NCI-H345 treated with DMSO at 0.1 percent for 48 hours (cell line): ENCODE data around the gene CYB5A.
A peak's percentile ranks its signal among the peaks of the same experiment; 100 is the strongest.
"Not testable (repeated sequence)": the region's sequence is repeated elsewhere in the genome, so short reads cannot be mapped to it uniquely, and the experiment has no call there.

Source experiments
- DNase-seq: peaks from one replicate; lab custom pipeline; 2025; ENCODE audit not compliant: unreplicated experiment; lab: John Stamatoyannopoulos, UW

CYB5A gene

GRCh38 chr18:74291771-74292540, at the start of gene CYB5A:
Gene CYB5A, minus strand, starts transcription at chr18:74291963. Its CDS starts 88 bp downstream, at chr18:74291875.
- peak; percentile 96 for DNase-seq

DNA sequence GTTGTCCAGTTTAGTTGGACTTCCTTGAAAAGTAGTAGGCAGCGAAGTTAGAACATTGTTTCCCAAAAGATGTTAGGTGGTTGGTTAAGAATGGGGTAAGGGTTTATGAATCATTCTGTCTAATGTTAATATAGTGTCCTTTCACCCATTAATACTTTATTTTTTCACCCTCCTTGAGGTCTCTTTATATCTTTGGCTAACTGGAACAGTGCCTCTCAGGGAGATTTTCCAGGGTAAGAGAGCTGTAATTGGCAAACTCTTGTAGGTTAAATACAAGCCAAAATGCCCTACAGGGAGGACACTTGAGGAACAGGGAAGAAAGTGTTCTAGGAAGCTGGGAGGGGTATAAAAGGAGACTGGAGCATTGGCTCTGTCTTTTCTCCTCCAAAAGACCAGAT, 46.1 kb upstream of the CYB5A start:
- DNase-seq: no peak

GRCh38 chr18:74337155-74337911, 45.6 kb upstream of the CYB5A start:
- no peak for DNase-seq

GRCh38 chr18:74336656-74337055, 44.9 kb upstream of the CYB5A start:
- no peak for DNase-seq

GRCh38 chr18:74334242-74334893, 42.6 kb upstream of the CYB5A start:
- DNase-seq: no peak

GRCh38 chr18:74333091-74333490, 41.3 kb upstream of the CYB5A start:
- DNase-seq: no peak

DNA sequence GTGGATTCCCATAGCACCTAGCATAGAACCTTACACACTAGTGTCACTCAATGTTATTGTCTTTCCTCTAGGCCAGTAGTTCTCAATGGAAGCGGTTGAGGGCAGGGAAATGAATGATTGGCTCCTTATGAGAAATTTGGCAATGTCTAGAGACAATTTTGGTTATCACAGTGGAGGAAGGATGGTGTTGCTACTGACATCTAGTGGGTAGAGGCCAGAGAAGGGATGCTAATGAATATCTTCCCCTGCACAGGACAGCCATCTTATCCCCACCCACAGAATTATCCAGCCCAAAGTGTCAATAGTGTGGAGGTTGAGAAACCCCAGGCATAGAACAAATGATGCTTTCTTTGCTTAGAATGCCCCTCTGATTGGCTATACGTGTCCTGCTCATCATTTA, 39.6 kb upstream of the CYB5A start:
- DNase-seq: no peak

- DNase-seq: no peak
These were observed 38.0 kb upstream of the CYB5A start for GRCh38 chr18:74329688-74330205.

DNA sequence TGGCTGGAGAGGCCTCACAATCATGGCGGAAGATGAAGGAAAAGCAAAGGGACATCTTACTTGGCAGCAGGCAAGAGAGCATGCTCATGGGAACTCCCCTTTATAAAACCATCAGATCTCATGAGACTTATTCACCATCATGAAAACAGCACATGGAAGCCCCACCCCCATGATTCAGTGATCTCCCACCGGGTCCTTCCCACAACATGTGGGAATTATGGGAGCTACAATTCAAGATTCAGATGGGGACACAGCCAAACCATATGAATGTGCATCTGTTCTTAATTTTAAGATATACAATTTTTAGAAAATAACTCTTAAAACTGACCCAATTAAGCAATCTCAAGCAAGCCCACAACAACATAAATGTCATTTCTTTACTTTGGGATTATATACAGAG, 36.4 kb upstream of the CYB5A start:
- DNase-seq: no peak

- DNase-seq: not testable (repeated sequence)
These were observed 35.0 kb upstream of the CYB5A start for GRCh38 chr18:74326791-74327190.

DNA sequence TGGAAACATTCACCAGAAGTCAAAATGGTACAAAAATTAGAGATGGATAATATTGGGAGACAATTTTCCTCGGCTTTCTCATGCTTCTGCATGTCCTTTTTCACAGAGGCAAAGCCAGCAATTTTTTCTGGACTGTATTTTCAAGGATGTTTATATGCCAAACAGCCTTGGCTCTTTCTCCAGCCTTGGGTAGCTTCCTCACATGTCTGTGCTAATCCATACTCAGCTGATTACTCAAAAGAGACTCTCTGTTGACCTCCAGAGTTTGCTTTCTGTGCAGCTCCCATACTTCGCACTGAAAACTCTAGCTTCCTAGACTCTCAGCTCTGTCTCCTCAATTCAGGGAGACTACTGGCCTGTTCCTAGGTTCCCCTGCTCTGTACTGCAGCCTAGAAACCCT, 34.5 kb upstream of the CYB5A start:
- DNase-seq: no peak

GRCh38 chr18:74316257-74317170, 24.8 kb upstream of the CYB5A start:
- DNase-seq: no peak

DNA sequence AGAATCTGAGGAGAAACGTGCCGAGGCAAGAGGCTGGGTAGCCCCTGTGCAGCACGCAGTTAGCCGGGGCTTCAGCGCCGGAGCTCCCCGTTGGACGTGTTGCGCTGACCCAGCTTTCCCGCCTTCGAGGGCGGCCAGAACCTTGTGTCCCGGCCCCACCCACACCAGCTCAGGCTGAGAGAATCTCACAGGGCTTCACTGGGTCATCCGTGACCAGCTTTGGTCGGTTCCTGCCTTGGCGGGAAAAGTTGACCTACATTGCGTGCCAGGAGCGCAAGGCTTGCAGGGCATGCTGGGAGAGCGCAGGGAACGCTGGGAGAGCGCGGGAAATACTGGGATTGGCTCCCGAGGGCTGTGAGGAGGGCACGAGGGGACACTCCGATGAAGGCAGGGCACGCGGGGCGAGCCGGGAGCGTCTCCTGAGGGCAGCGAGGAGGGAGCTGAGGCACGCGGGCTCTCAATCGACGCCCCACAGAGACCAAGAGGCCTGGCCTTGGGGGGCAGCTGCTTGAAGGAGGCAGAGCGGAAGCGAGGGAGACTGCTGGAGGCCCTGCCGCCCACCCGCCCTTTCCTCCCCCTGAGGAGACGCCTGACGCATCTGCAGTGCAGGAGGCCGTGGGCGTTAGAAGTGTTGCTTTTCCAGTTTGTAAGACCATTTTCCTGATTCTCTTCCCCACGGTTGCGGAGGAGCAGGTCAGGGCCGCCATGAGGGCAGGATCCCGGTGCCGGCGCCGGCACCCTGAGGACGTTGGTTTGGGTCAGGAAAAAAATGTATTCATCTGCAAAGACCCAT, 23.9 kb upstream of the CYB5A start, which contains the start of gene C18orf63:
TSS of gene C18orf63 (plus strand) at position 376 of the 793 bp plus-strand sequence. CDS start 2,027 bp downstream, outside the sequence.
- no peak for DNase-seq

- DNase-seq: no peak
These were observed 23.1 kb upstream of the CYB5A start for GRCh38 chr18:74314759-74315463.

DNA sequence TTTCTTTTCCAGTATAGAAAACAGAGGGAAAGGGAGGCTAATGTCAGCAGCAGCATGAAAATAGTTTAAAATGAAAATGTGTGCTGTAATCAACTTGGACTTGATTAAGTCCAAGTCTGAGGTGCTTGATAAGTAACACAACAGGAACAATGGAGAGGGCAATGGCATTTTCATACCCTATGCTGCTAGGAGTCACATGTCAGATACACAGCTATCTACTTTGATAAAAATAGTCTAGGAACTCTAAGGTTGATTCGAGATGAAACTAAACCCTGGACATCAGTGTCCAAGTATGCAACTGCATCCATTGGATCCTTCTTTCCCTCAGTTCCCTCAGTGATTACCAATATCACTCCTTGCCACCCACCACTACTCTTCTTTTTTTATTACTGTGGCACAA, 19.2 kb upstream of the CYB5A start:
- no peak for DNase-seq

GRCh38 chr18:74310411-74310810, 18.6 kb upstream of the CYB5A start:
- DNase-seq: no peak

DNA sequence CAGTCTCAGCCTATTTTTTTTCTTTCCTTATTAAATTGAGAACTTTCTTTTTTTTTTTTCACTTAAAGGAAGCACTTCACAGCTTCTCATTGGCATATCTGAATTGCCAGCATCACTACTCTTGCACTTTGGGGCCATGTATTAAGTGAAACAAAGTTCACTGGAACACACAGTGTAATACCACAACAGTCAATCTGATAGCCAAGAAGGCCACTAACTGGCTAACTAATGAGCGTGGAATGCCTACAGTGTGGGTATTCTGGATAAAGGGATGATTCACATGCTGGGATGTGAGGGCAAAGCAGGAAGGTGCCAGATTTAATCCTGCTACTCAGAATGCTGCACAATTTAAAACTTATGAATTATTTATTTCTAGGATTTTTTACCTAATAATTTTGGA, 12.2 kb upstream of the CYB5A start:
- no peak for DNase-seq

- no peak for DNase-seq
These were observed 11.5 kb upstream of the CYB5A start for GRCh38 chr18:74303306-74303705.

DNA sequence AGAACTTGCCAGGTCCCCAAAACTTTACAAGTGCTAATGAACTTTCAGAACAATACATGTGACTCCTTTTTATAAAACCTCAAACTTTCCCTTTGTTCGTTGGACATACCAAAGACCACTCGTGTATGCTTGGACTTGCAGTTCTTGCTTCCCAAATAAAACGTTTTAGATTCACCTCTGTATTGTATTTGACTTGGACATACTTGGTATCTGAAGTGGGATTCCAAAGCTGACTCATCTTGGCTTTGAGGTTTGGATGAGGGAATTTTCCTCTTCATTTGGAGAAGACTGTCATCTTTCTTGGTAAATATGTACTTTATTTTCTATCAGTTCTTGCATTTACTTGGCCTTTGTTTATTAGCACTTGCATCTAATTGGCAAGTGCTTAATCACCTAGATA, 8.0 kb upstream of the CYB5A start:
- DNase-seq: no peak
